ENCODE results near the gene PPP2R2D.

GRCh38 chr10:131994435-131994834, 93.6 kb downstream of the PPP2R2D start:
- TF ChIP-seq ZNF274 (IDR thresholded peaks at IDR 0.05; ENCODE audit: low read depth, low read length) (no peak), YY1 (IDR thresholded peaks at IDR 0.05; ENCODE audit: insufficient read depth, insufficient read length) (no peak)

Measured in NT2/D1 (cell line).